Fibroblast of pulmonary artery (primary cell): ENCODE results near the gene ALDH8A1.
A peak's percentile ranks its signal among the peaks of the same experiment; 100 is the strongest.

ENCODE experiments used
- DNase-seq: peaks from one replicate; pipeline ENCODE4 v3.0.0-alpha.2; 2010; ENCODE audit warnings: low read depth
- H3K4me3 ChIP-seq: replicated peaks from 2 replicates; pipeline ENCODE4 v1.5.1; 2011; ENCODE audit warnings: low read depth, mild to moderate bottlenecking, control low read depth, low read length, moderate library complexity
- CTCF ChIP-seq: IDR thresholded peaks from 2 replicates; pipeline ENCODE4 v1.5.1; 2011; ENCODE audit warnings: mild to moderate bottlenecking, control low read depth, low read length, inconsistent platforms; ENCODE audit errors: missing control alignments

ALDH8A1 gene

GRCh38 chr6:134894800-134895199 lies 55.1 kb downstream of the ALDH8A1 start:
- H3K4me3 ChIP-seq: no peak overlapping the region
- DNase-seq: no peak
- no peak for TF ChIP-seq CTCF

GRCh38 chr6:134892362-134892761 lies 57.5 kb downstream of the ALDH8A1 start:
- no peak for TF ChIP-seq CTCF
- no peak overlapping the region for H3K4me3 ChIP-seq
- no peak for DNase-seq

- TF ChIP-seq CTCF: no peak
Measured at GRCh38 chr6:134891633-134892032, 58.3 kb downstream of the ALDH8A1 start.

GRCh38 chr6:134888316-134888715 lies 61.6 kb downstream of the ALDH8A1 start:
- no peak for TF ChIP-seq CTCF
- H3K4me3 ChIP-seq: no peak overlapping the region
- no peak for DNase-seq

More at GRCh38 chr6:134891633-134892032, 58.3 kb downstream of the ALDH8A1 start:
- no peak for DNase-seq
- H3K4me3 ChIP-seq: no peak overlapping the region

- H3K4me3 ChIP-seq: no peak overlapping the region
- DNase-seq: no peak
- no peak for TF ChIP-seq CTCF
Measured at GRCh38 chr6:134884752-134885151, 65.1 kb downstream of the ALDH8A1 start.

- peak; percentile 26 for DNase-seq
- no peak overlapping the region for H3K4me3 ChIP-seq
- no peak for TF ChIP-seq CTCF
Measured at GRCh38 chr6:134883314-134883713, 66.6 kb downstream of the ALDH8A1 start.

DNA sequence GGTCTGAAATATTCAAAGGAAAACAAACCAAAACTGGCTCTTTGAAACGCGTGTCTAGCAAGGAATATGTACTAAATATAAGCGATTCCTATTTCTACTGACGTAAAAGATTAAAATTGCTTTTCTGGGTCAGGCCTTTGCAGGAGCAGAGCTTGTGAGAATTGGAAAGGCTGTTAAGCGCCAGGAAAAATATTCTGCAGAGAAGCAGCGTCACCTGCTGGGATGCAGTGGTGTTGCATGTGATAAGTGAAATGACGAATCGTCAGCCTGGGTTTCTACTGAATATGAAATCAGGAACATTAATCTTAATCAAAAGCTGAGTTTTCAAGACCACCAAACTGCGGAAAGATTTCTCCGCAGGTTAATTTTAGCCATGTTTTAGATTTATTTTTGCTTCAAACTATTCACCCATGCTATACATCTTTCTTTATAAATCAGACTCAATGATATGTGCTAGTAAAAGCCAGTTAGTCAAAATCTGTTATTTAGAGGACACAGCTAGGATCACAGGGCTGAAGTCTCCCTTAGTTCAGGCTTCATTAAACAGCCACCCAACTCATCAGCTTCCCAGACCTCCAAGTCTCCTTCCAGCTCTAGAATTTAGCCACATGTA lies 67.4 kb downstream of the ALDH8A1 start:
- DNase-seq: peak; percentile 93
- H3K4me3 ChIP-seq: no peak overlapping the region
- peak; percentile 96 for TF ChIP-seq CTCF
